ENCODE results near the gene NBEA.

DNA sequence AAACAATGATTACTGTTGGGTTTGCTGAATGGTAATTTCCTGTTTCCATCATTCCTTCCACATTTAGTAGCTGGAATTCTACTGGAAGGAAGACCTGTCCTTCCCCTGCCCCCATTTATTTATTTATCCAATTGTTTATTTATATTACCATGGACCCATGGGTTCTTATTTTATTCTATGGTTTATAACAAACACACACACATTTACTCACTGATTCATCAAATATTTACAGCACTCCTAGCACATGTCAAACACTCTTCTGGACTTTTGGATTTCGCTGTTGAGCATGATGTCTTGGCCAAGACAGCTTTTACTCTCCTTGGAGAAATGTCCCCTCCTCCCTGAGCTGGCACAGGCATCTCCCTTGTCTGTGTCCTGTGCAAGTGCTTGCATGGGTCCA lies 762.3 kb downstream of the NBEA start:
- TF ChIP-seq, protein P1, sequence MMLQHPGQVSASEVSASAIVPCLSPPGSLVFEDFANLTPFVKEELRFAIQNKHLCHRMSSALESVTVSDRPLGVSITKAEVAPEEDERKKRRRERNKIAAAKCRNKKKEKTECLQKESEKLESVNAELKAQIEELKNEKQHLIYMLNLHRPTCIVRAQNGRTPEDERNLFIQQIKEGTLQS (IDR thresholded peaks at IDR 0.05) = no peak
- TF ChIP-seq POLR2A (IDR thresholded peaks at IDR 0.05; ENCODE audit: borderline replicate concordance, extremely low read depth, insufficient read depth, insufficient read length) (no peak), EZH2phosphoT487 (IDR thresholded peaks at IDR 0.05; ENCODE audit: borderline replicate concordance) (no peak), EZH2 (IDR thresholded peaks at IDR 0.05) (no peak), EGR1 (IDR thresholded peaks at IDR 0.05; ENCODE audit: low read depth) (no peak), POLR2AphosphoS5 (IDR thresholded peaks at IDR 0.05; ENCODE audit: low read depth, low read length) (no peak), RAD21 (IDR thresholded peaks at IDR 0.05; ENCODE audit: low read depth) (no peak), CEBPB (IDR thresholded peaks at IDR 0.05; ENCODE audit: low read depth) (no peak), SIN3A (IDR thresholded peaks at IDR 0.05; ENCODE audit: low read depth) (no peak), ZNF274 (IDR thresholded peaks at IDR 0.05; ENCODE audit: low read depth, low read length) (no peak)
- TF ChIP-seq, protein P2, sequence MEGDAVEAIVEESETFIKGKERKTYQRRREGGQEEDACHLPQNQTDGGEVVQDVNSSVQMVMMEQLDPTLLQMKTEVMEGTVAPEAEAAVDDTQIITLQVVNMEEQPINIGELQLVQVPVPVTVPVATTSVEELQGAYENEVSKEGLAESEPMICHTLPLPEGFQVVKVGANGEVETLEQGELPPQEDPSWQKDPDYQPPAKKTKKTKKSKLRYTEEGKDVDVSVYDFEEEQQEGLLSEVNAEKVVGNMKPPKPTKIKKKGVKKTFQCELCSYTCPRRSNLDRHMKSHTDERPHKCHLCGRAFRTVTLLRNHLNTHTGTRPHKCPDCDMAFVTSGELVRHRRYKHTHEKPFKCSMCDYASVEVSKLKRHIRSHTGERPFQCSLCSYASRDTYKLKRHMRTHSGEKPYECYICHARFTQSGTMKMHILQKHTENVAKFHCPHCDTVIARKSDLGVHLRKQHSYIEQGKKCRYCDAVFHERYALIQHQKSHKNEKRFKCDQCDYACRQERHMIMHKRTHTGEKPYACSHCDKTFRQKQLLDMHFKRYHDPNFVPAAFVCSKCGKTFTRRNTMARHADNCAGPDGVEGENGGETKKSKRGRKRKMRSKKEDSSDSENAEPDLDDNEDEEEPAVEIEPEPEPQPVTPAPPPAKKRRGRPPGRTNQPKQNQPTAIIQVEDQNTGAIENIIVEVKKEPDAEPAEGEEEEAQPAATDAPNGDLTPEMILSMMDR (IDR thresholded peaks at IDR 0.05 in 2 of 3, conservative IDR thresholded peaks at IDR 0.05 in 1 of 3; ENCODE audit: borderline replicate concordance in 1 of 3, insufficient read depth in 1 of 3, low read depth in 2 of 3, low read length in 2 of 3) = no peak
- TF ChIP-seq, protein P3, sequence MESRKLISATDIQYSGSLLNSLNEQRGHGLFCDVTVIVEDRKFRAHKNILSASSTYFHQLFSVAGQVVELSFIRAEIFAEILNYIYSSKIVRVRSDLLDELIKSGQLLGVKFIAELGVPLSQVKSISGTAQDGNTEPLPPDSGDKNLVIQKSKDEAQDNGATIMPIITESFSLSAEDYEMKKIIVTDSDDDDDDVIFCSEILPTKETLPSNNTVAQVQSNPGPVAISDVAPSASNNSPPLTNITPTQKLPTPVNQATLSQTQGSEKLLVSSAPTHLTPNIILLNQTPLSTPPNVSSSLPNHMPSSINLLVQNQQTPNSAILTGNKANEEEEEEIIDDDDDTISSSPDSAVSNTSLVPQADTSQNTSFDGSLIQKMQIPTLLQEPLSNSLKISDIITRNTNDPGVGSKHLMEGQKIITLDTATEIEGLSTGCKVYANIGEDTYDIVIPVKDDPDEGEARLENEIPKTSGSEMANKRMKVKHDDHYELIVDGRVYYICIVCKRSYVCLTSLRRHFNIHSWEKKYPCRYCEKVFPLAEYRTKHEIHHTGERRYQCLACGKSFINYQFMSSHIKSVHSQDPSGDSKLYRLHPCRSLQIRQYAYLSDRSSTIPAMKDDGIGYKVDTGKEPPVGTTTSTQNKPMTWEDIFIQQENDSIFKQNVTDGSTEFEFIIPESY (IDR thresholded peaks at IDR 0.05; ENCODE audit: extremely low read depth, insufficient replicate concordance, low read length) = no peak
- TF ChIP-seq, protein P4, sequence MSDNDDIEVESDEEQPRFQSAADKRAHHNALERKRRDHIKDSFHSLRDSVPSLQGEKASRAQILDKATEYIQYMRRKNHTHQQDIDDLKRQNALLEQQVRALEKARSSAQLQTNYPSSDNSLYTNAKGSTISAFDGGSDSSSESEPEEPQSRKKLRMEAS (IDR thresholded peaks at IDR 0.05) = no peak
